GM12873 (cell line): ENCODE results near the gene PLOD2.

Experiments used
- CTCF ChIP-seq: IDR thresholded peaks from 2 replicates; pipeline ENCODE4 v1.5.1; 2012; ENCODE audit warnings: low read depth, mild to moderate bottlenecking, moderate library complexity, low read length, control low read depth; ENCODE audit not compliant: insufficient read depth; ENCODE audit errors: missing control alignments

The PLOD2 gene

DNA sequence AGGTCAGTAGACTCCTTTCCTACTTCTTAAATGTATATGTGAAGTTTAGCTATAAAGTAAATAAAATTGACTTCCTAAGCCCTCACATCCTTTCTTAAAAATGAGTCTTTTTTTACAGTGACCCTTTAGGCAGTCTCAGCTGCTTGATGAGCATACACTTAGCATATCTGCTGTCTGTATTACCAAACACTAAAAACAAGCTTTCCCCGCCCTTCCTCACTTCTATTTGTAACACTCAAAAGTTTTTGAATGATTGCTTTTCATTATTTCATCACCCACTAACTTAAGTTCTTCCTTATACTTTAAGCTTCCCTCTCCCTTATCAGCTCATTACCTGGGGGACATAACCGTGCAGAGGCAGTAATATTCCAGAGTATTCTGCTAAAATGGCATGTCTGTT, 89.4 kb downstream of the PLOD2 start:
- TF ChIP-seq CTCF = no peak

- TF ChIP-seq CTCF = no peak
Measured at GRCh38 chr3:146067048-146067447, 93.9 kb downstream of the PLOD2 start.

DNA sequence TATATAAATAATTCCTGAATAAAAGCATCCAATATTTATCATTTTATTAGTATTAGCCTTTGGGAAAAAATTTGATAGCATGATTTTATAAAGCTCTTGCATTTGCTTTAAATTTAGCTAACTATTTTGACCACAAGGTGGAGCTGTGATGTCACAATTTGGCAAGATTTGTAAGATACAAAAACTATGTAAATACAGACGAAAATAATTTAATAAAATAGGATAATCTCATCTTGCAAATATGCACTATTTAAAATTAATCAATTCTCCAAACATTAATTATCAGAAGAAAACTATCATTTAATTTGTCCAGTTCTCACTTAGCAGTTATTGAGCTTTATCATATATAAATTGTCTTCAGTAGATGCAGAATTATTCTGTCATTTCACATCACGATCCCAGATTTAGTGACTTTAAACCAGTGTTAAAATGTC, 95.4 kb downstream of the PLOD2 start:
- peak; percentile 49 for TF ChIP-seq CTCF

DNA sequence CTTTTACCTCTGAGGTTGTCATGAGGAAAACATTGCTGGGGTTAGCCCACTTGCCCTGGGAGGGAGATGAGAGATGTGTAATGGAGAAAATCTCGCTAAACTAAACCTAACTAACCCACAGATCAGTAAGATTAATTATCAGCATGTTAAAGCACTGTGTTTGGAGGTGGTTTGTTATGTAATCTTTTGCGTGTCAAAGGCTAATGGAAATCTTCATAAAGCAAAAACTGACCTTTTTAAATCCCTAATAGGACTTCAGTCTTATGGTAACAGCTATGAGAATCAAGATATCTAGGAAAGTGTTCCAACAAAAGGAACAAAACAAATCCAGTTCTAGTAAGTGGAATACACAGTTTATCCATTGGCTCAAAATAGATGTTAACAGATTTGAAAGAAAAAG, 102.7 kb downstream of the PLOD2 start:
- no peak for TF ChIP-seq CTCF

DNA sequence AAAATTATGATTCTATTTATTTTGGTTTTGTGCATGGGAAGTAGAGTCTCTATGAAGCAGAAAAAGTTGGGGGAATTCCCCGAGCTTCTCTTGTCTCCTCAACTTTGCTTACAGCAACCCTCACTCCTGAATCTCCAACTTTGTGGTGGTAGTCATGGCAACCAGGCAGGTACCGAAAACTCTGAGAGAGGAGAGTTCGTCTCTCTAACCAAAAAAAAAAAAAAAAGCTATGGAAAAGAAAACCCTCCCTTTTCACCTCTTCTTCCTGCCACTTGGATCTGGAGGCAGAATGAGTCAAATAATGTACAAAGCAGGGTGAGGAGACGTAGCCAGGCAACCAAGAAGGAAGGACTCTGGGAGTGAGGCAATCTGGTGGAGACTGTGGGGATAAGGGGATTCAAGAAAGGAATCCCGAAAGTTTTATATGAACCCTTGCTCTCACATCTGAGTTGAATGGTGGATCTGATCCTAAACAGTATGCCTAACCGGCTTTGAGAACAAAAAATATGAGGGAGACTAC, 108.1 kb downstream of the PLOD2 start:
- no peak for TF ChIP-seq CTCF

GRCh38 chr3:146052056-146052790, 108.8 kb downstream of the PLOD2 start:
- TF ChIP-seq CTCF = no peak

- TF ChIP-seq CTCF = no peak
Measured at GRCh38 chr3:146050691-146051090, 110.3 kb downstream of the PLOD2 start.
